ENCODE data around the gene NAV2. TPM values are rescaled to one million over a fixed set of nuclear protein-coding genes. Genes with fewer than 3 reads are reported as not detected.

The NAV2 gene
- total and polyA plus RNA-seq, 2 experiments from 2014 or later: 26.0 to 45.0 TPM

DNA sequence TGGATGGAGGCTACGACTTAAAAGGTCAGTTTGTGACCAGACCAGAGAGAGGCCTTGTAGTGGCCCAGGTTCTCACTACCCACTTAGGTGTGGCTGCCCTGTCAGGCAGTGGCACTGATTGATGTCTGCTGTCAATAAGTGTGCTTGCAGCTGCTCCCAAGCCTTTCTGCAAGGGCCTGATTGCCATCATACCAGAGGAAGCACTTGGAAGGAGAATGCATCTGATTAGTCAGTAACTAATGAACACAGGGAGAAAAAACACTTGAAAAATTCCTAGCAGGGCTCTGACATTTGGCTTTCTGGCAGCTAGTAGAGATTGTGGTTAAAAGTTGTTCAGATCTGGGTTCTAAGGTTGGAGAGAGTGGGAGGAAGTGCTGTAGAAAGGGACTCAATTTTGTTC, 107.5 kb downstream of the NAV2 start (continued):
- TF ChIP-seq, protein P1, sequence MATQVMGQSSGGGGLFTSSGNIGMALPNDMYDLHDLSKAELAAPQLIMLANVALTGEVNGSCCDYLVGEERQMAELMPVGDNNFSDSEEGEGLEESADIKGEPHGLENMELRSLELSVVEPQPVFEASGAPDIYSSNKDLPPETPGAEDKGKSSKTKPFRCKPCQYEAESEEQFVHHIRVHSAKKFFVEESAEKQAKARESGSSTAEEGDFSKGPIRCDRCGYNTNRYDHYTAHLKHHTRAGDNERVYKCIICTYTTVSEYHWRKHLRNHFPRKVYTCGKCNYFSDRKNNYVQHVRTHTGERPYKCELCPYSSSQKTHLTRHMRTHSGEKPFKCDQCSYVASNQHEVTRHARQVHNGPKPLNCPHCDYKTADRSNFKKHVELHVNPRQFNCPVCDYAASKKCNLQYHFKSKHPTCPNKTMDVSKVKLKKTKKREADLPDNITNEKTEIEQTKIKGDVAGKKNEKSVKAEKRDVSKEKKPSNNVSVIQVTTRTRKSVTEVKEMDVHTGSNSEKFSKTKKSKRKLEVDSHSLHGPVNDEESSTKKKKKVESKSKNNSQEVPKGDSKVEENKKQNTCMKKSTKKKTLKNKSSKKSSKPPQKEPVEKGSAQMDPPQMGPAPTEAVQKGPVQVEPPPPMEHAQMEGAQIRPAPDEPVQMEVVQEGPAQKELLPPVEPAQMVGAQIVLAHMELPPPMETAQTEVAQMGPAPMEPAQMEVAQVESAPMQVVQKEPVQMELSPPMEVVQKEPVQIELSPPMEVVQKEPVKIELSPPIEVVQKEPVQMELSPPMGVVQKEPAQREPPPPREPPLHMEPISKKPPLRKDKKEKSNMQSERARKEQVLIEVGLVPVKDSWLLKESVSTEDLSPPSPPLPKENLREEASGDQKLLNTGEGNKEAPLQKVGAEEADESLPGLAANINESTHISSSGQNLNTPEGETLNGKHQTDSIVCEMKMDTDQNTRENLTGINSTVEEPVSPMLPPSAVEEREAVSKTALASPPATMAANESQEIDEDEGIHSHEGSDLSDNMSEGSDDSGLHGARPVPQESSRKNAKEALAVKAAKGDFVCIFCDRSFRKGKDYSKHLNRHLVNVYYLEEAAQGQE (IDR thresholded peaks at IDR 0.05; ENCODE audit: unreplicated experiment): no peak
- TF ChIP-seq CREB1 (CRISPR knock-in tag; IDR thresholded peaks at IDR 0.05; ENCODE audit: low read depth) (no peak), EZH2 (IDR thresholded peaks at IDR 0.05; ENCODE audit: low read depth, unreplicated experiment) (no peak), STAT1 (IDR thresholded peaks at IDR 0.05; ENCODE audit: unreplicated experiment) (no peak), NANOG (IDR thresholded peaks at IDR 0.05; ENCODE audit: borderline replicate concordance) (no peak), EZH2phosphoT487 (IDR thresholded peaks at IDR 0.05; ENCODE audit: unreplicated experiment) (no peak), POLR2AphosphoS5 (IDR thresholded peaks at IDR 0.05; ENCODE audit: low read depth) (no peak), ZNF114 (CRISPR knock-in tag; IDR thresholded peaks at IDR 0.05) (no peak)
- TF ChIP-seq, protein P2, sequence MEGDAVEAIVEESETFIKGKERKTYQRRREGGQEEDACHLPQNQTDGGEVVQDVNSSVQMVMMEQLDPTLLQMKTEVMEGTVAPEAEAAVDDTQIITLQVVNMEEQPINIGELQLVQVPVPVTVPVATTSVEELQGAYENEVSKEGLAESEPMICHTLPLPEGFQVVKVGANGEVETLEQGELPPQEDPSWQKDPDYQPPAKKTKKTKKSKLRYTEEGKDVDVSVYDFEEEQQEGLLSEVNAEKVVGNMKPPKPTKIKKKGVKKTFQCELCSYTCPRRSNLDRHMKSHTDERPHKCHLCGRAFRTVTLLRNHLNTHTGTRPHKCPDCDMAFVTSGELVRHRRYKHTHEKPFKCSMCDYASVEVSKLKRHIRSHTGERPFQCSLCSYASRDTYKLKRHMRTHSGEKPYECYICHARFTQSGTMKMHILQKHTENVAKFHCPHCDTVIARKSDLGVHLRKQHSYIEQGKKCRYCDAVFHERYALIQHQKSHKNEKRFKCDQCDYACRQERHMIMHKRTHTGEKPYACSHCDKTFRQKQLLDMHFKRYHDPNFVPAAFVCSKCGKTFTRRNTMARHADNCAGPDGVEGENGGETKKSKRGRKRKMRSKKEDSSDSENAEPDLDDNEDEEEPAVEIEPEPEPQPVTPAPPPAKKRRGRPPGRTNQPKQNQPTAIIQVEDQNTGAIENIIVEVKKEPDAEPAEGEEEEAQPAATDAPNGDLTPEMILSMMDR (conservative IDR thresholded peaks at IDR 0.05; ENCODE audit: low read depth in 2 of 2): no peak
- TF ChIP-seq, protein P3, sequence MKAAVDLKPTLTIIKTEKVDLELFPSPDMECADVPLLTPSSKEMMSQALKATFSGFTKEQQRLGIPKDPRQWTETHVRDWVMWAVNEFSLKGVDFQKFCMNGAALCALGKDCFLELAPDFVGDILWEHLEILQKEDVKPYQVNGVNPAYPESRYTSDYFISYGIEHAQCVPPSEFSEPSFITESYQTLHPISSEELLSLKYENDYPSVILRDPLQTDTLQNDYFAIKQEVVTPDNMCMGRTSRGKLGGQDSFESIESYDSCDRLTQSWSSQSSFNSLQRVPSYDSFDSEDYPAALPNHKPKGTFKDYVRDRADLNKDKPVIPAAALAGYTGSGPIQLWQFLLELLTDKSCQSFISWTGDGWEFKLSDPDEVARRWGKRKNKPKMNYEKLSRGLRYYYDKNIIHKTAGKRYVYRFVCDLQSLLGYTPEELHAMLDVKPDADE (IDR thresholded peaks at IDR 0.05): no peak

DNA sequence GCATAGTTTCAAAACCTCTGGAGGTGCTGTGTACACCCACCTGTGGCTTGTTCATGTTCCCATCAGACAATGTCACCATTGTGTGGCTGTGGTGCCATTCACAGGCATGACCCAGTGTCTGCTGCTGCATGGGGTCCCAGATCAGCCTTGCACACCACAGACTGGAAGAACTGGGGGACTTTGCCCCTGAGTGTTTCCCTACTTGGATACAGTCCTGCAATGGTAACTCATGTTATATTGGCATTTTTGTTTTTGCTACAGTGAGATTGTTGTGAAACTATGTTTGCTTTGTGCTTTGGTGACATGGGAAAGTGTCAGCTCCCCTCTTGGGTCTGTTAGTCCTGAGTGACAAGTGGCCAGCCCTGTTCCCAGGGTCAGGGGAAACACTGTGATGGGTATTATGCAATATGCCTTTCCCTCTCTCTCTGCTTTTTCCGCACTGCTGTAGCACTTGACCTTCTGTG, 108.8 kb downstream of the NAV2 start:
- H4K20me1 ChIP-seq (replicated peaks; ENCODE audit: insufficient read depth): no peaks in the 10 kb centered on the region
- H3K4me2 ChIP-seq: no peak overlapping the region
- Mint-ChIP-seq H3K27me3 (ENCODE audit: insufficient read depth, low read depth, poor library complexity) (peaks cover 11% of the 10 kb centered on the region), H3K4me1 (peaks cover 69% of the 10 kb centered on the region), H3K4me3 (no peak overlapping the region), H3K9me3 (no peaks in the 10 kb centered on the region; the same call in 2 of the 3 replicates), H3K36me3 (ENCODE audit: low read depth) (peaks cover 26% of the 10 kb centered on the region), H3K27ac (no peak overlapping the region; the same call in 1 of the 2 replicates)
- H2AFZ ChIP-seq: no peak overlapping the region
- H3K4me3 ChIP-seq: no peak overlapping the region
- no peaks in the 10 kb centered on the region for H3K27me3 ChIP-seq (ENCODE audit: insufficient read depth)
- H3K4me1 ChIP-seq (ENCODE audit: insufficient read depth): peaks cover 41% of the 10 kb centered on the region
- peaks cover 7% of the 10 kb centered on the region for H3F3A ChIP-seq (replicated peaks; ENCODE audit: low read depth)
- no peak overlapping the region for H3K27ac ChIP-seq (ENCODE audit: low read depth)
- no peaks in the 10 kb centered on the region for H3K9me2 ChIP-seq (ENCODE audit: insufficient read depth)
- peaks cover 68% of the 10 kb centered on the region for H3K79me2 ChIP-seq (replicated peaks; ENCODE audit: insufficient read depth)
- ATAC-seq (no peak), DNase-seq (ENCODE audit: low spot score) (no peak)
- no peaks in the 10 kb centered on the region for H3K36me3 ChIP-seq (ENCODE audit: insufficient read depth)
- TF ChIP-seq EZH2 (IDR thresholded peaks at IDR 0.05; ENCODE audit: low read depth, unreplicated experiment) (no peak), POLR2AphosphoS5 (IDR thresholded peaks at IDR 0.05; ENCODE audit: low read depth) (no peak), EZH2phosphoT487 (IDR thresholded peaks at IDR 0.05; ENCODE audit: unreplicated experiment) (no peak), NANOG (IDR thresholded peaks at IDR 0.05; ENCODE audit: borderline replicate concordance) (no peak), CREB1 (CRISPR knock-in tag; IDR thresholded peaks at IDR 0.05; ENCODE audit: low read depth) (no peak), JUNB (IDR thresholded peaks at IDR 0.05; ENCODE audit: unreplicated experiment) (no peak), ZNF114 (CRISPR knock-in tag; IDR thresholded peaks at IDR 0.05) (no peak), STAT1 (IDR thresholded peaks at IDR 0.05; ENCODE audit: unreplicated experiment) (no peak)
- TF ChIP-seq, protein P1 (IDR thresholded peaks at IDR 0.05; ENCODE audit: unreplicated experiment): no peak
- TF ChIP-seq, protein P2 (conservative IDR thresholded peaks at IDR 0.05; ENCODE audit: low read depth in 2 of 2): no peak
- TF ChIP-seq, protein P3 (IDR thresholded peaks at IDR 0.05): no peak

Measured in GM23338 (cell line).